GM20000 (cell line): Measurements from ENCODE around the gene VAV2.
A peak's percentile ranks its signal among the peaks of the same experiment; 100 is the strongest.
"Not testable (repeated sequence)": the region's sequence is repeated elsewhere in the genome, so short reads cannot be mapped to it uniquely, and the experiment has no call there.

Source experiments
- DNase-seq: peaks from one replicate; pipeline ENCODE4 v3.0.0; 2012; ENCODE audit warnings: low spot score
- TF ChIP-seq, protein P1 (sequence below): IDR thresholded peaks from 2 replicates; pipeline ENCODE4 v1.5.1; 2012; ENCODE audit warnings: mild to moderate bottlenecking, control low read depth; ENCODE audit errors: extremely low read depth, missing control alignments

VAV2 gene

DNA sequence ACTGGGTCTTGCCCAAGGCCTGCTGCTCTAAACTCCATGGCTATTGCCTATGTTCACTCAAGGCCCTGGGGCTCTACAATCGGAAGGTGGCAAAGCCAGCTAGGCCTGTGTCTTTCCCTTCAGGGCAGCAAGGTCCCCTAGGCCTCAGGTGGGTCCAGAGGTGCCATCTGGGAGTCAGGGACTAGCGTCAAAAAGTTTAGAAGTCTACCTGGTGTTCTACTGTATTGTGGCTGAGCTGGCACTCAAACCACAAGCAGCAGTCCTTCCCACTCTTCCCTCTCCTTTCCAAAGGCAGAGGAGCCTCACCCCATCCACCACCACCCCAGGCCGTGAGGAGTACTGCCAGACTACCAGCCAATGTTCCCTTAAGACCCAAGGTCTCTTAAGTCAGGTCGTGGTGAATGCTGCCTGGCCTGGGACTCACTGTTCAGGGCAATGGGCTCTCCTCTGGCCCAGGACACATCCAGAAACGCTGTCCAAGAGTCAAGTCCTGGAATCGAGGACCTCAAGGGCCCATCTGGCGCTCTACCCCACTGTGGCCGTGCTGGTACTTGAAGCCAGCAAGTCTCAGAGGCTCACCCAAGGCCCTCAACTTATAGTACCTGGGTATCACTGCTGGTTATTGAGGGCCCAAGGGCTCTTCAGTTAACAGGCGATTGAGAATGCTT lies 241.0 kb downstream of the VAV2 start:
- no peak for DNase-seq

DNA sequence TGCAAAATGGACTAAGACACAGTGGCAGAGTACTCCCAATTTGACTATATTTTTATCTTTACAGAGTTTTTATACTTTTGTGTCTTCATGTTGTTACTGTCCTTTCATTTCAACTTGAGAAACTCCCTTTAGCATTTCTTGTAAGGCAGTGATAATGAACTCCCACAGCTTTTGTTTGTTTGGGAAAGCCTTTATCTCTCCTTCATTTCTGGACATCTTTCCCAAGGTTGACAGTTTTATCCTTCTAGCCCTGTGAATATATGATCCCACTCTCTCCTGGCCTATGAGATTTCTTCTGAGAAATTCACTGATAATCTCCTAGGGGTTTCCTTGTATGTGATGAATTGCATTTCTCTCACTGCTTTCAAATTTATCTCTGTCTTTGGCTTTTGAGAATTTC lies 244.8 kb downstream of the VAV2 start:
- TF ChIP-seq, protein P1, sequence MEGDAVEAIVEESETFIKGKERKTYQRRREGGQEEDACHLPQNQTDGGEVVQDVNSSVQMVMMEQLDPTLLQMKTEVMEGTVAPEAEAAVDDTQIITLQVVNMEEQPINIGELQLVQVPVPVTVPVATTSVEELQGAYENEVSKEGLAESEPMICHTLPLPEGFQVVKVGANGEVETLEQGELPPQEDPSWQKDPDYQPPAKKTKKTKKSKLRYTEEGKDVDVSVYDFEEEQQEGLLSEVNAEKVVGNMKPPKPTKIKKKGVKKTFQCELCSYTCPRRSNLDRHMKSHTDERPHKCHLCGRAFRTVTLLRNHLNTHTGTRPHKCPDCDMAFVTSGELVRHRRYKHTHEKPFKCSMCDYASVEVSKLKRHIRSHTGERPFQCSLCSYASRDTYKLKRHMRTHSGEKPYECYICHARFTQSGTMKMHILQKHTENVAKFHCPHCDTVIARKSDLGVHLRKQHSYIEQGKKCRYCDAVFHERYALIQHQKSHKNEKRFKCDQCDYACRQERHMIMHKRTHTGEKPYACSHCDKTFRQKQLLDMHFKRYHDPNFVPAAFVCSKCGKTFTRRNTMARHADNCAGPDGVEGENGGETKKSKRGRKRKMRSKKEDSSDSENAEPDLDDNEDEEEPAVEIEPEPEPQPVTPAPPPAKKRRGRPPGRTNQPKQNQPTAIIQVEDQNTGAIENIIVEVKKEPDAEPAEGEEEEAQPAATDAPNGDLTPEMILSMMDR: no peak
- DNase-seq: no peak

More for the DNA sequence above, 241.0 kb downstream of the VAV2 start:
- TF ChIP-seq, protein P1: no peak

DNA sequence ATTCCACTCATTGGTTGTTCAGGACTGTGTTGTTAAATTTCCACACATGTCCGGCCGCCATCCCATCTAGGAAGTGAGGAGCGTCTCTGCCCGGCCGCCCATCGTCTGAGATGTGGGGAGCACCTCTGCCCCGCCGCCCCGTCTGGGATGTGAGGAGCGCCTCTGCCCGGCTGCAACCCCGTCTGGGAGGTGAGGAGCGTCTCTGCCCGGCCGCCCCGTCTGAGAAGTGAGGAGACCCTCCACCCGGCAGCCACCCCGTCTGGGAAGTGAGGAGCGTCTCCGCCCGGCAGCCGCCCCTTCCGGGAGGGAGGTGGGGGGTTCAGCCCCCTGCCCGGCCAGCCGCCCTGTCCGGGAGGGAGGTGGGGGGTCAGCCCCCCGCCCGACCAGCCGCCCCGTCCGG lies 247.6 kb downstream of the VAV2 start:
- not testable (repeated sequence) for DNase-seq

DNA sequence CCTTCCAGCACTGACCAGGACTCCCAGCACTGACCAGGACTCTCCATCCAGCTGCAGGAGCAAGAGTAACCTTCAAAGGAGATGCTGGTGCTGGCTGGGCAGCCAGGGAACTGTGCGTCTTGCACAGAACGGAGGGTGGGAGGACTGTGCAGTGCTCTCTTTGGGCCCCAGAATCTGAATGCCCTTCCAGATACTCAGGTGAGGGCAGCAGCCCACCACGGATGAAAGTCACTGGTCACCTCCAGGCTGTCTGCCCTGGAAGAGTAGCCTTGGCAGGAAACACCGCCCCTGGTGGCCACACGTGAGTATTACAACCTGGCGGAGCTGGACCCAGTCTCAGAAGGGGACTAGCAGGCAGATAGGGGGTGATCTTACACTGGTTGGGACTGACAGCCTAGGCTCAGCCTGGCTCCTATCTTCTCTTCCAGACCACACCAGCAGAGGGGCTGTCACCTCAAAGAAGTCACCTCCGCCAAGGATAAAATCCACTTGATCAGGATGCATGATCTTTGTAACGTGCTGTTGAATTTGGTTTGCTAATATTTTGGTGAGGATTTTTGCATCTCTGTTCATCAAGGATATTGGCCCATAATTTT lies 249.2 kb downstream of the VAV2 start:
- TF ChIP-seq, protein P1: peak; percentile 100
- peak; percentile 95 for DNase-seq

DNA sequence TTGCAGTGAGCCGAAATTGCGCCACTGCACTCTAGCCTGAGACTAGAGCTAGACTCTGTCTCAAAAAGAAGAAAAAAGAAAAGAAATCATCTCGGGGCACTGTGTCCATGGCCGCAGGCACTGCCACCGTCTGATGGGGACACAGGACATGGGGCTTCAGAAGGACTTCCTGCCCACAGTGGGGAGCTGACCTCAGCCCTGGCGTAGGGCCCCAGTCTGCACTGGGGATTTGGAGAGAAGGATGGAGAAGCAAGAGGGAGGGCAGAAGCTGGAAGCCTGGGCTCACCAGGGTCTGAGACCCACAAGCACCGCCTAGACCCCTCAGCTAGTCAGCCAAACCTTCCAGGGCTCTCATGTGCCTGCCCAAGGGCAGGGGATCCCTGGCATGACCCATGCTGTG lies 249.9 kb downstream of the VAV2 start:
- no peak for DNase-seq
- TF ChIP-seq, protein P1: no peak

DNA sequence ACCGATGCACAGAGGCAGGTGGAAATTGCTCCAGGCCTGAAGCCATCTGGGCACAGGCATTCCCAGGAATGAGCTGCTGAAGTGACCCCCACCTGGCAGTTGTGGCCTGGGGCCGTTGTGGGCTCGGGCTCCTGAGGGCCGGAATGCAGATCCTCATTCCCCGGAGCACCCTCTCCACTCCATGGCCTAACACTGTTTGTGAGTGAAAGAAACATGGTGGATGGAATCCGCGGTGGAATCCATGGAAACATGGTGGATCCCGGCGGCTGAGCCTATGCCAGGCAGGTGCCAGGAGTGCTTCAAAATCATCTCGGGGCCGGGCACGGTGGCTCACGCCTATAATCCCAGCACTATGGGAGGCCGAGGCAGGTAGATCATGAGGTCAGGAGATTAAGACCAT lies 250.4 kb downstream of the VAV2 start:
- TF ChIP-seq, protein P1: no peak
- DNase-seq: no peak

DNA sequence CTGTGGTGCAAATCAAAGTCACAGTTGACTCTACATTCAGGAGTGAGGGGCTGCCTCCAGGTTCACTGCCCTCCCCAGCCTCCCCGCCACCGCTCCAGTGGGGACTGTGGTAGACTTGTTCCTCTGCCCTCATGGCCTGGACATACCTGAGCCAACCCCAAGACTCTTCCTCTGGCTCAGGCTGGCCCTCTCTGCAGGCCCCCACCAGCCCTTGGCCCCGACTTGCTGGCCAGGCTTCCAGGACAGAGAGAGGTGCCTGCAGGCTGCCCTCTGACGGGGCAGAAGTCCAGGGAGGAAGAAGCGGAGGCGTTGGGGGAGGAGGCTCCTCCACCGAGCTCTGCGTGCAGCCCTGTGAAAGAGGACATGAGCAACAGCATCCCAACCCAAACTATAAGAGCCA lies 251.2 kb downstream of the VAV2 start:
- no peak for DNase-seq
- TF ChIP-seq, protein P1: no peak
